ENCODE data around the gene ADAT2. TPM values are rescaled to one million over a fixed set of nuclear protein-coding genes. Genes with fewer than 3 reads are reported as not detected.

The ADAT2 gene
- total RNA-seq, 4 donors from 2014 or later: 3.5 to 12.0 (median 6.7) TPM

DNA sequence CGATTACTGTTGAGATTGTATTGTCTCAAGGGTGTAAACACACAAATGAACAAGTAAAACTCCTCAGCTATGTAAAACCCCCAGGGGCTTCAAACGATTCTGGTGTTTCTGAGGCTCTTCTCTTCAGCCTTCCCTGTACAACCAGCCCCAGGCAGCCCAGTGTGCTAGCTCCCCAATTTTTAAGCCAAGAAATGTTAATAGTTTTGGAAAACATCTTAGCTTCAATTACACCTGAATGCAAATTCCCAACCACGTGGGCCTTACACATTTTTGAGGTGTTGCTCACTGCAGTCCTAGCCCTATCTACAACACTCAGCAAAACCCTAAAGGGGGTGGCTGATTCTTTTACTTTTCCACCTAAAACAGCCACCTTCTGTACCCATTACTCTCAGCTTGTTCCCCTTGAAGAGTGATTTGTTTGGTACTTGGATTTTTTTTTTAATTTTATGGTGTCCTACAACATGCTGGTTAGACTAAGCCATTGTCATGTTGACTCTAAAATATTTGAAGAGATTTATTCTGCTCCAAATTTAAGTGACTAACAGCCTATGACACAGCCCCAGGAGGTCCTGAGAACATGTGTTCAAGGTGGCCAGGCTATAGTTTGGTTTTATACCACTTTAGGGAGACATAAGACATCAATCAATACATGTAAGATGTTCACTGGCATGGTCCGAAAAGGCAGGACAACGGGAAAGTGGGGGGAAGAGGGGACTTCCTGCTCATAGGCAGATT lies 48.7 kb downstream of the ADAT2 start:
- no peak for TF ChIP-seq CTCF (IDR thresholded peaks at IDR 0.05)
- no peak for TF ChIP-seq POLR2A (IDR thresholded peaks at IDR 0.05)
- Histone ChIP-seq H3K36me3 (no peaks in the 10 kb centered on the region), H3K4me3 (no peak overlapping the region), H3K27ac (no peak overlapping the region), H3K4me1 (peaks cover 0 to 24% (median 9%) of the 10 kb centered on the region in 3 donors), H3K27me3 (no peaks in the 10 kb centered on the region), H3K9me3 (no peaks in the 10 kb centered on the region)
- no peak for DNase-seq
- intact Hi-C loops (cut with DNase I): no loop called here
- WGBS, 2 donors: 72 to 82% methylated on average over 5 of the region's 5 CpGs

GRCh38 chr6:143401068-143401446 lies 49.4 kb downstream of the ADAT2 start:
- no peaks in the 10 kb centered on the region for H3K27me3 ChIP-seq
- TF ChIP-seq POLR2A (IDR thresholded peaks at IDR 0.05) (no peak), CTCF (IDR thresholded peaks at IDR 0.05) (no peak)
- DNase-seq: no peak
- peak overlapping the region in 1 of 4 donors; percentile 3 for H3K27ac ChIP-seq
- 71 to 73% methylated on average over 1 of the region's 1 CpG for WGBS, 2 donors
- H3K4me1 ChIP-seq: peaks cover 0 to 27% (median 9%) of the 10 kb centered on the region in 3 donors
- intact Hi-C loops (cut with DNase I): no loop called here
- no peak overlapping the region for H3K4me3 ChIP-seq
- H3K36me3 ChIP-seq: no peaks in the 10 kb centered on the region
- no peaks in the 10 kb centered on the region for H3K9me3 ChIP-seq

GRCh38 chr6:143400258-143401067 lies 50.0 kb downstream of the ADAT2 start:
- 40 to 54% methylated on average over 6 of the region's 6 CpGs for WGBS, 2 donors
- Histone ChIP-seq H3K9me3 (no peaks in the 10 kb centered on the region), H3K36me3 (no peaks in the 10 kb centered on the region), H3K27me3 (no peaks in the 10 kb centered on the region), H3K4me1 (peaks cover 0 to 27% (median 9%) of the 10 kb centered on the region in 3 donors), H3K4me3 (no peak overlapping the region), H3K27ac (peak overlapping the region in 1 of 4 donors; percentile 3)
- TF ChIP-seq POLR2A (IDR thresholded peaks at IDR 0.05) (no peak), CTCF (IDR thresholded peaks at IDR 0.05) (no peak)
- DNase-seq: no peak
- intact Hi-C loops (cut with DNase I): no loop called here

DNA sequence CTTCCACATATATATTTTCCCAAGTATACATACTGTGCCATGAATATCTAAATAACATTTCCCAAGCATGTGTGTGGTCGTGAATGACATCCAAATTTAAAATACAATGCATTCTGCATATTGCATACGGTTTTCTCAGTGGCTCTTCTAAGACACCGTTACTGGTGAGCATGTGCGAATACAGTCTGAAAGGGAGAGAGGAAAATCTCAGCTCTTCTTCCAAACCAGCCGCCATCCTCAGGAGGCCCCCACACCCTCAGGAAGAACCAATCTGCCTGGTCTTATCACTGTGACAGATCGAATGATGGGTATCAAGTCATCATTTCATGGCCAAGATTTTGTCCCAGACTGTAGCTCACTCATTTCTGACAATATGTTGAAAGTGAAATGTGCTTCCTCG lies 50.7 kb downstream of the ADAT2 start:
- 81 to 84% methylated on average over 7 of the region's 7 CpGs for WGBS, 2 donors
- H3K4me1 ChIP-seq: peaks cover 0 to 27% (median 9%) of the 10 kb centered on the region in 3 donors
- DNase-seq: no peak
- no peak overlapping the region for H3K27ac ChIP-seq
- H3K4me3 ChIP-seq: no peak overlapping the region
- no peaks in the 10 kb centered on the region for H3K36me3 ChIP-seq
- no peaks in the 10 kb centered on the region for H3K9me3 ChIP-seq
- intact Hi-C loops (cut with DNase I): no loop called here
- no peaks in the 10 kb centered on the region for H3K27me3 ChIP-seq
- TF ChIP-seq POLR2A (IDR thresholded peaks at IDR 0.05) (no peak), CTCF (IDR thresholded peaks at IDR 0.05) (no peak)

- Histone ChIP-seq H3K9me3 (no peaks in the 10 kb centered on the region), H3K27me3 (no peaks in the 10 kb centered on the region), H3K36me3 (no peaks in the 10 kb centered on the region), H3K4me3 (no peak overlapping the region), H3K27ac (no peak overlapping the region), H3K4me1 (peaks cover 0 to 27% (median 9%) of the 10 kb centered on the region in 3 donors)
- no peak for TF ChIP-seq POLR2A (IDR thresholded peaks at IDR 0.05)
- TF ChIP-seq CTCF (IDR thresholded peaks at IDR 0.05): no peak
- 82 to 92% methylated on average over 5 of the region's 5 CpGs for WGBS, 2 donors
- DNase-seq: no peak
- intact Hi-C loops (cut with DNase I): no loop called here
Observed at GRCh38 chr6:143399176-143399575, 51.3 kb downstream of the ADAT2 start.
